Measurements from ENCODE around the gene FRMD5. TPM values are rescaled to one million over a fixed set of nuclear protein-coding genes. Genes with fewer than 3 reads are reported as not detected.

The FRMD5 gene
- total RNA-seq, 4 donors from 2014 or later = 0.40 to 1.5 (median 1.1) TPM; not detected in 1

GRCh38 chr15:44215594-44215993 lies 20.5 kb upstream of the FRMD5 start:
- DNase-seq = no peak
- H3K9me3 ChIP-seq = no peaks in the 10 kb centered on the region
- peaks cover 0 to 2% (median 0%) of the 10 kb centered on the region in 4 donors for H3K4me1 ChIP-seq
- H3K4me3 ChIP-seq = no peak overlapping the region
- H3K36me3 ChIP-seq = no peaks in the 10 kb centered on the region
- TF ChIP-seq POLR2AphosphoS5 (IDR thresholded peaks at IDR 0.05) (no peak), EP300 (IDR thresholded peaks at IDR 0.05; ENCODE audit: low read depth) (no peak), POLR2A (IDR thresholded peaks at IDR 0.05) (no peak), CTCF (IDR thresholded peaks at IDR 0.05) (no peak)
- no peak overlapping the region for H3K27ac ChIP-seq
- intact Hi-C loops (cut with DNase I; ENCODE audit: low total_unique reads) (no loop called here), in situ Hi-C loops (cut with MboI; ENCODE audit: low pct_ligation_motif_present in 1 of 4, low pct_unique_long_range_greater_than_20kb in 1 of 4, low sequenced_read_pairs in 3 of 4) (loop anchor here in 2 of 4 donors (25.0 kb wide), 1 partner anchor 303 kb away; no protein-coding TSS in a partner anchor)
- WGBS, 2 donors (ENCODE audit: low coverage in 1 of 2) = 63 to 86% methylated on average over 1 to 3 of the region's 3 CpGs
- peaks cover 7% of the 10 kb centered on the region for H3K27me3 ChIP-seq

GRCh38 chr15:44208956-44209355 lies 13.9 kb upstream of the FRMD5 start:
- WGBS, 2 donors (ENCODE audit: low coverage in 1 of 2) = 76 to 87% methylated on average over 2 of the region's 2 CpGs
- Histone ChIP-seq H3K27ac (no peak overlapping the region), H3K9me3 (no peaks in the 10 kb centered on the region), H3K36me3 (no peaks in the 10 kb centered on the region), H3K4me1 (no peaks in the 10 kb centered on the region), H3K4me3 (no peak overlapping the region), H3K27me3 (peaks cover 10% of the 10 kb centered on the region)
- intact Hi-C loops (cut with DNase I; ENCODE audit: low total_unique reads) (no loop called here), in situ Hi-C loops (cut with MboI; ENCODE audit: low pct_ligation_motif_present in 1 of 4, low pct_unique_long_range_greater_than_20kb in 1 of 4, low sequenced_read_pairs in 3 of 4) (loop anchor here in 2 of 4 donors (25.0 kb wide), 1 partner anchor 297 kb away; no protein-coding TSS in a partner anchor)
- DNase-seq = no peak
- TF ChIP-seq POLR2AphosphoS5 (IDR thresholded peaks at IDR 0.05) (no peak), POLR2A (IDR thresholded peaks at IDR 0.05) (no peak)

- WGBS, 2 donors (ENCODE audit: low coverage in 1 of 2) = 54 to 77% methylated on average over 2 of the region's 2 CpGs
- intact Hi-C loops (cut with DNase I; ENCODE audit: low total_unique reads) (no loop called here), in situ Hi-C loops (cut with MboI; ENCODE audit: low pct_ligation_motif_present in 1 of 4, low pct_unique_long_range_greater_than_20kb in 1 of 4, low sequenced_read_pairs in 3 of 4) (loop anchor here in 2 of 4 donors (25.0 kb wide), 1 partner anchor 295 kb away; no protein-coding TSS in a partner anchor)
- TF ChIP-seq CTCF (IDR thresholded peaks at IDR 0.05) (no peak), EP300 (IDR thresholded peaks at IDR 0.05; ENCODE audit: low read depth) (no peak), POLR2AphosphoS5 (IDR thresholded peaks at IDR 0.05) (no peak), POLR2A (IDR thresholded peaks at IDR 0.05) (no peak)
- Histone ChIP-seq H3K4me3 (no peak overlapping the region), H3K36me3 (no peaks in the 10 kb centered on the region), H3K27ac (no peak overlapping the region), H3K27me3 (peaks cover 18% of the 10 kb centered on the region), H3K4me1 (no peaks in the 10 kb centered on the region), H3K9me3 (no peaks in the 10 kb centered on the region)
- no peak for DNase-seq
Measured at GRCh38 chr15:44207643-44208042, 12.6 kb upstream of the FRMD5 start.

- H3K9me3 ChIP-seq = no peaks in the 10 kb centered on the region
- in situ Hi-C loops (cut with MboI; ENCODE audit: low pct_ligation_motif_present in 1 of 4, low pct_unique_long_range_greater_than_20kb in 1 of 4, low sequenced_read_pairs in 3 of 4) (no loop called here), intact Hi-C loops (cut with DNase I; ENCODE audit: low total_unique reads) (no loop called here)
- H3K27ac ChIP-seq = no peak overlapping the region
- peaks cover 4 to 12% (median 8%) of the 10 kb centered on the region in 4 donors for H3K4me1 ChIP-seq
- peaks cover 47% of the 10 kb centered on the region for H3K27me3 ChIP-seq
- no peak for DNase-seq
- WGBS, 2 donors (ENCODE audit: low coverage in 1 of 2) = 78 to 83% methylated on average over 3 of the region's 3 CpGs
- H3K36me3 ChIP-seq = no peaks in the 10 kb centered on the region
- no peak for TF ChIP-seq POLR2AphosphoS5 (IDR thresholded peaks at IDR 0.05)
- TF ChIP-seq EP300 (IDR thresholded peaks at IDR 0.05; ENCODE audit: low read depth) = no peak
- no peak for TF ChIP-seq CTCF (IDR thresholded peaks at IDR 0.05)
- no peak for TF ChIP-seq POLR2A (IDR thresholded peaks at IDR 0.05)
- H3K4me3 ChIP-seq = no peak overlapping the region
Measured at GRCh38 chr15:44199393-44199792, 4.3 kb upstream of the FRMD5 start.
